ENCODE data around the gene KIFAP3.

Gene KIFAP3

GRCh38 chr1:169929210-169929526 lies 145.3 kb downstream of the KIFAP3 start:
- H3K4me3 ChIP-seq (replicated peaks; ENCODE audit: insufficient read depth, low read length), result no peak overlapping the region
- TF ChIP-seq REST (IDR thresholded peaks at IDR 0.05; ENCODE audit: insufficient replicate concordance, low read depth) (no peak), SPI1 (IDR thresholded peaks at IDR 0.05; ENCODE audit: borderline replicate concordance, low read depth) (no peak), POLR2AphosphoS5 (IDR thresholded peaks at IDR 0.05; ENCODE audit: low read depth) (no peak), CTCF (IDR thresholded peaks at IDR 0.05; ENCODE audit: insufficient read depth, low read length) (no peak), GABPA (IDR thresholded peaks at IDR 0.05; ENCODE audit: low read depth) (no peak)
- H3K27ac ChIP-seq (replicated peaks), result no peak overlapping the region
- H3K27me3 ChIP-seq (ENCODE audit: insufficient read depth, poor library complexity, severe bottlenecking), result no peaks in the 10 kb centered on the region
- DNase-seq (ENCODE audit: low read depth in 1 of 2, low spot score in 1 of 2), result no peak

GRCh38 chr1:169928438-169929209 lies 145.9 kb downstream of the KIFAP3 start:
- DNase-seq (ENCODE audit: low read depth in 1 of 2, low spot score in 1 of 2), result peak in 1 of 2 experiments; percentile 4
- no peak overlapping the region for H3K27ac ChIP-seq (replicated peaks)
- no peaks in the 10 kb centered on the region for H3K27me3 ChIP-seq (ENCODE audit: insufficient read depth, poor library complexity, severe bottlenecking)
- no peak overlapping the region for H3K4me3 ChIP-seq (replicated peaks; ENCODE audit: insufficient read depth, low read length)
- TF ChIP-seq SPI1 (IDR thresholded peaks at IDR 0.05; ENCODE audit: borderline replicate concordance, low read depth), result no peak
- peak; percentile 43 for TF ChIP-seq CTCF (IDR thresholded peaks at IDR 0.05; ENCODE audit: insufficient read depth, low read length)
- TF ChIP-seq REST (IDR thresholded peaks at IDR 0.05; ENCODE audit: insufficient replicate concordance, low read depth), result no peak

- no peak for DNase-seq (ENCODE audit: low read depth in 1 of 2, low spot score in 1 of 2)
- no peaks in the 10 kb centered on the region for H3K27me3 ChIP-seq (ENCODE audit: insufficient read depth, poor library complexity, severe bottlenecking)
- no peak overlapping the region for H3K27ac ChIP-seq (replicated peaks)
Observed at GRCh38 chr1:169925505-169926482, 148.7 kb downstream of the KIFAP3 start.

More at GRCh38 chr1:169925505-169926482, 148.7 kb downstream of the KIFAP3 start:
- no peak overlapping the region for H3K4me3 ChIP-seq (replicated peaks; ENCODE audit: insufficient read depth, low read length)
- no peak for TF ChIP-seq SPI1 (IDR thresholded peaks at IDR 0.05; ENCODE audit: borderline replicate concordance, low read depth)
- no peak for TF ChIP-seq POLR2AphosphoS5 (IDR thresholded peaks at IDR 0.05; ENCODE audit: low read depth)
- TF ChIP-seq CTCF (IDR thresholded peaks at IDR 0.05; ENCODE audit: insufficient read depth, low read length), result no peak
- no peak for TF ChIP-seq GABPA (IDR thresholded peaks at IDR 0.05; ENCODE audit: low read depth)
- no peak for TF ChIP-seq REST (IDR thresholded peaks at IDR 0.05; ENCODE audit: insufficient replicate concordance, low read depth)

Data from HL-60 (cell line).